K562 (cell line): ENCODE measurements around the gene DNAJB6. TPM values are rescaled to one million over a fixed set of nuclear protein-coding genes. Genes with fewer than 3 reads are reported as not detected.
A peak's percentile ranks its signal among the peaks of the same experiment; 100 is the strongest.

Source experiments
- ATAC-seq: fragments of 200-7000 bp; cut with Tn5 transposase; 3 replicates; pipeline ENCODE4 v1.9.1; 2020; ENCODE audit warnings: moderate library complexity
- BruUV-seq: library from RNA; stranded (reverse); fragments of 400-500 nt; replicated peaks from 2 replicates; lab custom pipeline; 2021; lab: Mats Ljungman, UMichigan
- CTCF ChIA-PET: fragments of 300-600 bp; formaldehyde crosslinking; extraction: SDS; loops from one replicate; lab custom pipeline; 2021; ENCODE audit warnings: low intra/inter-chr PET ratio; lab: Yijun Ruan, JAX
- POLR2A ChIA-PET: fragments of 300-600, 350-650 bp; sonication (Branson Sonifier 250); formaldehyde crosslinking; extraction: SDS; loops from one replicate; lab custom pipeline; 2021; ENCODE audit warnings: antibody characterized with exemption, inconsistent platforms; lab: Yijun Ruan, JAX
- DNase-seq, 4 experiments: peaks; one replicate each; pipeline versions ENCODE4 v3.0.0 to v3.0.0-alpha.2; 2011 to 2018; ENCODE audit warnings: low spot score in 3 of 4, mixed read lengths in 3 of 4; ENCODE audit errors: extremely low read depth in 1 of 4
- FAIRE-seq: peaks from 2 replicates; lab custom pipeline; 2011; peaks lifted over from hg19 to GRCh38; lab: Jason Lieb, UNC
- H2AFZ ChIP-seq: 2 replicates; pipeline ENCODE4 v1.6.0; 2011; ENCODE audit warnings: low read depth, low read length, control low read depth, inconsistent platforms
- H3K27ac ChIP-seq: fragments of 200-600 bp; 3 replicates; pipeline ENCODE4 v1.8.0; 2011; ENCODE audit warnings: low read depth, mild to moderate bottlenecking, control low read depth, inconsistent platforms, low read length, moderate library complexity, mixed read lengths; ENCODE audit errors: extremely low read depth
- H3K27me3 ChIP-seq, 2 experiments: fragments of 300-600 bp in 1 of 2; 2 replicates in 1 of 2; 3 replicates in 1 of 2; pipeline versions ENCODE4 v1.6.0 to v1.8.0; 2011; ENCODE audit warnings: inconsistent platforms in 2 of 2, low read length in 2 of 2, mild to moderate bottlenecking in 1 of 2, mixed read lengths in 1 of 2, moderate library complexity in 1 of 2; ENCODE audit not compliant: control insufficient read depth in 2 of 2, insufficient read depth in 2 of 2
- H3K36me3 ChIP-seq: fragments of 300-600 bp; 3 replicates; pipeline ENCODE4 v1.8.0; 2011; ENCODE audit warnings: mild to moderate bottlenecking, low read length, inconsistent platforms; ENCODE audit not compliant: control insufficient read depth, insufficient read depth
- H3K4me1 ChIP-seq, 2 experiments: fragments of 200-600 bp in 1 of 2; replicated peaks in 1 of 2; 2 replicates in 1 of 2; 3 replicates in 1 of 2; pipeline versions ENCODE4 v1.5.1 to v1.8.0; 2011; ENCODE audit warnings: inconsistent platforms in 2 of 2, low read length in 2 of 2, mild to moderate bottlenecking in 1 of 2, mixed read lengths in 1 of 2, moderate library complexity in 1 of 2; ENCODE audit not compliant: control insufficient read depth in 2 of 2, insufficient read depth in 2 of 2
- H3K4me2 ChIP-seq: 2 replicates; pipeline ENCODE4 v1.6.1; 2011; ENCODE audit warnings: low read length, control low read depth, inconsistent platforms, mixed read lengths; ENCODE audit not compliant: insufficient read depth
- H3K4me3 ChIP-seq: fragments of 200-600 bp; sonication (generic), shearing (Covaris generic); 2 replicates; pipeline ENCODE4 v1.5.1; 2016; ENCODE audit warnings: control low read depth, inconsistent platforms
- H3K79me2 ChIP-seq: fragments of 200-600 bp; 3 replicates; pipeline ENCODE4 v1.8.0; 2011; ENCODE audit warnings: low read length, inconsistent platforms; ENCODE audit not compliant: control insufficient read depth, insufficient read depth
- H3K9ac ChIP-seq, 2 experiments: 2 replicates each; pipeline versions ENCODE4 v1.6.0 to v1.6.1; 2011; ENCODE audit warnings: low read depth in 2 of 2, low read length in 2 of 2, control low read depth in 1 of 2, inconsistent platforms in 1 of 2, mild to moderate bottlenecking in 1 of 2, mixed read lengths in 1 of 2; ENCODE audit not compliant: insufficient read depth in 1 of 2
- H3K9me1 ChIP-seq: one replicate; pipeline ENCODE4 v1.6.0; 2011; ENCODE audit warnings: inconsistent platforms, mild to moderate bottlenecking, low read length, moderate library complexity; ENCODE audit not compliant: control insufficient read depth, insufficient read depth
- H3K9me3 ChIP-seq: replicated peaks from 2 replicates; pipeline ENCODE4 v1.5.1; 2011; ENCODE audit warnings: low read depth, low read length, inconsistent platforms; ENCODE audit not compliant: control insufficient read depth, insufficient read depth
- H4K20me1 ChIP-seq: replicated peaks from 2 replicates; pipeline ENCODE4 v1.6.1; 2011; ENCODE audit warnings: low read length, inconsistent platforms, mixed read lengths; ENCODE audit not compliant: control insufficient read depth, insufficient read depth
- ESRRA ChIP-seq: fragments of 450-650 bp; IDR thresholded peaks from 2 replicates; pipeline ENCODE4 v1.6.1; 2014; ENCODE audit warnings: low read depth, mild to moderate bottlenecking, moderate library complexity, borderline replicate concordance
- HSF4 ChIP-seq: fragments of 250-450 bp; sonication (Bioruptor Pico); IDR thresholded peaks from 2 replicates; pipeline ENCODE4 v2.1.2; 2022; ENCODE audit warnings: mild to moderate bottlenecking, moderate library complexity, borderline replicate concordance
- WGBS: fragments of 100-300 bp; shearing (Covaris generic); methylation state at CpG from one replicate; pipeline ENCODE4 v1.1.6; 2016; ENCODE audit warnings: low coverage, mixed read lengths; ENCODE audit not compliant: insufficient coverage; ENCODE audit errors: missing lambda C conversion rate; 5-methylcytosine and 5-hydroxymethylcytosine counted together
- in situ Hi-C: fragments of 300-500 bp; cut with MboI; formaldehyde crosslinking; loops from 4 replicates; pipeline ENCODE4 v1.15.0; 2018; ENCODE audit warnings: inconsistent platforms, mixed read lengths
- intact Hi-C: fragments of 100-400 bp; cut with micrococcal nuclease; formaldehyde crosslinking; loops from 2 replicates; pipeline ENCODE4 v1.14.2; 2022
- polyA plus RNA-seq, 8 experiments: library from polyadenylated mRNA; depleted of rRNA in 4 of 8; stranded (reverse) in 5 of 8; unstranded in 3 of 8; fragments of >200 nt; fragmentation: Nextera tagmentation in 2 of 8; fragmentation: Illumina TruSeq in 1 of 8; extraction: Ambion mirVana in 2 of 8; extraction: Trizol in 1 of 8; gene quantifications; 2 replicates each; pipeline versions ENCODE4 v1.2.1 to v1.2.3, GENCODE V29; 2011 to 2014; ENCODE audit warnings: inconsistent platforms in 1 of 8, missing spikeins in 1 of 8
- total RNA-seq, 7 experiments: library from RNA; depleted of rRNA in 6 of 7; stranded (reverse); fragments of >200 nt in 6 of 7; fragmentation: Illumina TruSeq in 2 of 7; extraction: Trizol in 2 of 7; gene quantifications; 2 replicates each; pipeline versions ENCODE4 v1.2.1 to v1.2.3, GENCODE V29; 2011 to 2021; ENCODE audit warnings: low replicate concordance in 1 of 7
- TF ChIP-seq, protein P1 (sequence below): sonication (generic); formaldehyde crosslinking; IDR thresholded peaks from 2 replicates; pipeline ENCODE4 v1.8.0; 2023; ENCODE audit warnings: missing genetic modification reagents, mild to moderate bottlenecking, borderline replicate concordance
- TF ChIP-seq, protein P2 (sequence below): sonication (generic); formaldehyde crosslinking; IDR thresholded peaks from 2 replicates; pipeline ENCODE4 v1.8.1; 2023; ENCODE audit warnings: mild to moderate bottlenecking, missing genetic modification reagents
- TF ChIP-seq, protein P3 (sequence below): fragments of 250-450 bp; sonication (Bioruptor Pico); IDR thresholded peaks from 2 replicates; pipeline ENCODE4 v1.8.0; 2021; ENCODE audit warnings: mild to moderate bottlenecking, moderate library complexity

DNAJB6 gene
- total and polyA plus RNA-seq, 9 of the 15 experiments (the other 6 are each of a cell fraction or from before 2014, with no cell fraction given), result 84.5 to 158 (median 135) TPM

DNA sequence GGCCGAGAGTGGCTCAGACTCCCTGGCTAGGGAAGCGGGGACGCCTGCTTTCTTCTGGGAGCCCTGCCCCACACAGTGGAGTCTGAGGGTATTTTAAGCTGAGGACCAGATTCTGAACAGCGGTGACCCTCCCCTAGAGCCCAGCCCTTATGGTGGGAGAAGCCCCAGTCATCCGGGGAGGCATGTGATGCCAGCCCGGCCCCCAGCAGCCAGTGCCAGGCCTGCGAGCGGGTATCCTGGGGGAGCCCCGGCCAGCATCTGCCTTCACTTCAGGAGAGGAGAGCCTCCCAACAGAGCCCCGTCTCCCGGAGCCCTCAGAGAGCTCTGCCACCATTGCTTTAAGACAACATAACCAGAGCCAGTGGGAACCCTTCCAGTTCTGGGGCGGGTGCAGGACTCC is 41.5 kb upstream of the DNAJB6 start:
- Histone ChIP-seq H3K9ac (0 out of 4 replicates have a peak overlapping the region, but pooled peaks of 1 of the 2 experiments have one; percentile 27), H3K9me1 (peaks cover 8% of the 10 kb centered on the region), H3K4me1 (peaks cover 12 to 50% of the 10 kb centered on the region in 2 experiments; a peak in 4 of 5 replicates), H3K4me3 (no peak overlapping the region), H4K20me1 (peaks cover 8% of the 10 kb centered on the region; the same call in 1 of the 2 replicates), H3K4me2 (no peak overlapping the region), H2AFZ (no peak overlapping the region), H3K36me3 (no peaks in the 10 kb centered on the region), H3K27me3 (peaks cover 44 to 45% of the 10 kb centered on the region in 2 experiments), H3K27ac (no peak overlapping the region), H3K79me2 (no peaks in the 10 kb centered on the region), H3K9me3 (no peaks in the 10 kb centered on the region)
- ATAC-seq (no peak), FAIRE-seq (no peak), DNase-seq (no peak)
- intact Hi-C loops (loop anchor here (5.0 kb wide), 2 partner anchors 47 to 102 kb away; no protein-coding TSS in a partner anchor), in situ Hi-C loops (no loop called here)
- BruUV-seq, result no TSS peak
- TF ChIP-seq, protein P1, sequence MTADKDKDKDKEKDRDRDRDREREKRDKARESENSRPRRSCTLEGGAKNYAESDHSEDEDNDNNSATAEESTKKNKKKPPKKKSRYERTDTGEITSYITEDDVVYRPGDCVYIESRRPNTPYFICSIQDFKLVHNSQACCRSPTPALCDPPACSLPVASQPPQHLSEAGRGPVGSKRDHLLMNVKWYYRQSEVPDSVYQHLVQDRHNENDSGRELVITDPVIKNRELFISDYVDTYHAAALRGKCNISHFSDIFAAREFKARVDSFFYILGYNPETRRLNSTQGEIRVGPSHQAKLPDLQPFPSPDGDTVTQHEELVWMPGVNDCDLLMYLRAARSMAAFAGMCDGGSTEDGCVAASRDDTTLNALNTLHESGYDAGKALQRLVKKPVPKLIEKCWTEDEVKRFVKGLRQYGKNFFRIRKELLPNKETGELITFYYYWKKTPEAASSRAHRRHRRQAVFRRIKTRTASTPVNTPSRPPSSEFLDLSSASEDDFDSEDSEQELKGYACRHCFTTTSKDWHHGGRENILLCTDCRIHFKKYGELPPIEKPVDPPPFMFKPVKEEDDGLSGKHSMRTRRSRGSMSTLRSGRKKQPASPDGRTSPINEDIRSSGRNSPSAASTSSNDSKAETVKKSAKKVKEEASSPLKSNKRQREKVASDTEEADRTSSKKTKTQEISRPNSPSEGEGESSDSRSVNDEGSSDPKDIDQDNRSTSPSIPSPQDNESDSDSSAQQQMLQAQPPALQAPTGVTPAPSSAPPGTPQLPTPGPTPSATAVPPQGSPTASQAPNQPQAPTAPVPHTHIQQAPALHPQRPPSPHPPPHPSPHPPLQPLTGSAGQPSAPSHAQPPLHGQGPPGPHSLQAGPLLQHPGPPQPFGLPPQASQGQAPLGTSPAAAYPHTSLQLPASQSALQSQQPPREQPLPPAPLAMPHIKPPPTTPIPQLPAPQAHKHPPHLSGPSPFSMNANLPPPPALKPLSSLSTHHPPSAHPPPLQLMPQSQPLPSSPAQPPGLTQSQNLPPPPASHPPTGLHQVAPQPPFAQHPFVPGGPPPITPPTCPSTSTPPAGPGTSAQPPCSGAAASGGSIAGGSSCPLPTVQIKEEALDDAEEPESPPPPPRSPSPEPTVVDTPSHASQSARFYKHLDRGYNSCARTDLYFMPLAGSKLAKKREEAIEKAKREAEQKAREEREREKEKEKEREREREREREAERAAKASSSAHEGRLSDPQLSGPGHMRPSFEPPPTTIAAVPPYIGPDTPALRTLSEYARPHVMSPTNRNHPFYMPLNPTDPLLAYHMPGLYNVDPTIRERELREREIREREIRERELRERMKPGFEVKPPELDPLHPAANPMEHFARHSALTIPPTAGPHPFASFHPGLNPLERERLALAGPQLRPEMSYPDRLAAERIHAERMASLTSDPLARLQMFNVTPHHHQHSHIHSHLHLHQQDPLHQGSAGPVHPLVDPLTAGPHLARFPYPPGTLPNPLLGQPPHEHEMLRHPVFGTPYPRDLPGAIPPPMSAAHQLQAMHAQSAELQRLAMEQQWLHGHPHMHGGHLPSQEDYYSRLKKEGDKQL, result no peak
- TF ChIP-seq, protein P2, sequence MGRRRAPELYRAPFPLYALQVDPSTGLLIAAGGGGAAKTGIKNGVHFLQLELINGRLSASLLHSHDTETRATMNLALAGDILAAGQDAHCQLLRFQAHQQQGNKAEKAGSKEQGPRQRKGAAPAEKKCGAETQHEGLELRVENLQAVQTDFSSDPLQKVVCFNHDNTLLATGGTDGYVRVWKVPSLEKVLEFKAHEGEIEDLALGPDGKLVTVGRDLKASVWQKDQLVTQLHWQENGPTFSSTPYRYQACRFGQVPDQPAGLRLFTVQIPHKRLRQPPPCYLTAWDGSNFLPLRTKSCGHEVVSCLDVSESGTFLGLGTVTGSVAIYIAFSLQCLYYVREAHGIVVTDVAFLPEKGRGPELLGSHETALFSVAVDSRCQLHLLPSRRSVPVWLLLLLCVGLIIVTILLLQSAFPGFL (CRISPR knock-in tag), result no peak
- no peak for TF ChIP-seq ESRRA
- TF ChIP-seq, protein P3, sequence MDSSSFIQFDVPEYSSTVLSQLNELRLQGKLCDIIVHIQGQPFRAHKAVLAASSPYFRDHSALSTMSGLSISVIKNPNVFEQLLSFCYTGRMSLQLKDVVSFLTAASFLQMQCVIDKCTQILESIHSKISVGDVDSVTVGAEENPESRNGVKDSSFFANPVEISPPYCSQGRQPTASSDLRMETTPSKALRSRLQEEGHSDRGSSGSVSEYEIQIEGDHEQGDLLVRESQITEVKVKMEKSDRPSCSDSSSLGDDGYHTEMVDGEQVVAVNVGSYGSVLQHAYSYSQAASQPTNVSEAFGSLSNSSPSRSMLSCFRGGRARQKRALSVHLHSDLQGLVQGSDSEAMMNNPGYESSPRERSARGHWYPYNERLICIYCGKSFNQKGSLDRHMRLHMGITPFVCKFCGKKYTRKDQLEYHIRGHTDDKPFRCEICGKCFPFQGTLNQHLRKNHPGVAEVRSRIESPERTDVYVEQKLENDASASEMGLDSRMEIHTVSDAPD (CRISPR knock-in tag), result no peak
- no peak for TF ChIP-seq HSF4
- POLR2A ChIA-PET, result interaction anchor here (0.9 kb wide), 1 partner anchor 9 kb away, joined by 3 read pairs; no protein-coding TSS in a partner anchor
- WGBS, result 4% methylated on average over 12 of the region's 12 CpGs
- CTCF ChIA-PET, result no interaction called here
